ENCODE measurements around the gene PSMC4.

PSMC4 gene

GRCh38 chr19:39986643-39987042 is 15.7 kb downstream of the PSMC4 start:
- peaks cover 34% of the 10 kb centered on the region for H3K9me3 ChIP-seq (ENCODE audit: control insufficient read depth, low read length)
- H2BK12ac ChIP-seq (ENCODE audit: low read length in 2 of 2): no peak overlapping the region
- H2BK15ac ChIP-seq (ENCODE audit: low read depth, poor library complexity, severe bottlenecking): no peak overlapping the region
- no peak for DNase-seq
- peaks cover 12% of the 10 kb centered on the region for H3K79me1 ChIP-seq (replicated peaks; ENCODE audit: low read length, poor library complexity, severe bottlenecking)
- H2AK5ac ChIP-seq (ENCODE audit: low read length, severe bottlenecking): no peak overlapping the region
- no peak overlapping the region for H3K14ac ChIP-seq (ENCODE audit: low read length in 2 of 2)
- H3K4me2 ChIP-seq (ENCODE audit: low read length, poor library complexity, severe bottlenecking): no peak overlapping the region
- no peak overlapping the region for H3K4ac ChIP-seq (ENCODE audit: low read depth in 1 of 2, low read length in 2 of 2)
- H3K36me3 ChIP-seq (ENCODE audit: control insufficient read depth in 1 of 2, insufficient read depth in 2 of 2, low read depth in 1 of 2, low read length in 2 of 2): peaks cover 6 to 22% of the 10 kb centered on the region in 2 experiments
- H3K23ac ChIP-seq (ENCODE audit: low read length in 2 of 2): no peak overlapping the region
- H3K4me3 ChIP-seq (ENCODE audit: insufficient read depth in 1 of 2, low read depth in 1 of 2, low read length in 2 of 2): peak overlapping the region in 1 of 2 experiments; percentile 4
- no peak overlapping the region for H3K9ac ChIP-seq (ENCODE audit: low read length)
- no peak overlapping the region for H4K8ac ChIP-seq (ENCODE audit: low read length)
- no peak overlapping the region for H2BK120ac ChIP-seq (ENCODE audit: low read depth, low read length)
- no peak overlapping the region for H3K27ac ChIP-seq (ENCODE audit: low read length, poor library complexity, severe bottlenecking)
- no peaks in the 10 kb centered on the region for H3K4me1 ChIP-seq (ENCODE audit: control insufficient read depth, insufficient read depth, low read depth, low read length)
- no peak overlapping the region for H2BK5ac ChIP-seq (ENCODE audit: low read depth, low read length, poor library complexity, severe bottlenecking)
- no peak overlapping the region for H4K91ac ChIP-seq (ENCODE audit: low read length)
- H3K18ac ChIP-seq (ENCODE audit: low read depth in 1 of 2, low read length in 2 of 2): no peak overlapping the region
- H2AFZ ChIP-seq (ENCODE audit: low read depth, low read length): no peak overlapping the region
- no peaks in the 10 kb centered on the region for H3K27me3 ChIP-seq (ENCODE audit: control insufficient read depth in 1 of 2, insufficient read depth in 1 of 2, low read length in 2 of 2)

GRCh38 chr19:39987167-39987566 is 16.2 kb downstream of the PSMC4 start:
- no peak overlapping the region for H3K4me3 ChIP-seq (ENCODE audit: insufficient read depth in 1 of 2, low read depth in 1 of 2, low read length in 2 of 2)
- H3K4ac ChIP-seq (ENCODE audit: low read depth in 1 of 2, low read length in 2 of 2): no peak overlapping the region
- no peak overlapping the region for H2BK120ac ChIP-seq (ENCODE audit: low read depth, low read length)
- no peak overlapping the region for H3K18ac ChIP-seq (ENCODE audit: low read depth in 1 of 2, low read length in 2 of 2)
- no peak overlapping the region for H4K91ac ChIP-seq (ENCODE audit: low read length)
- no peaks in the 10 kb centered on the region for H3K27me3 ChIP-seq (ENCODE audit: control insufficient read depth in 1 of 2, insufficient read depth in 1 of 2, low read length in 2 of 2)
- no peak overlapping the region for H3K4me2 ChIP-seq (ENCODE audit: low read length, poor library complexity, severe bottlenecking)
- peaks cover 12% of the 10 kb centered on the region for H3K79me1 ChIP-seq (replicated peaks; ENCODE audit: low read length, poor library complexity, severe bottlenecking)
- DNase-seq: no peak
- no peak overlapping the region for H4K8ac ChIP-seq (ENCODE audit: low read length)
- no peak overlapping the region for H2BK12ac ChIP-seq (ENCODE audit: low read length in 2 of 2)
- no peak overlapping the region for H3K27ac ChIP-seq (ENCODE audit: low read length, poor library complexity, severe bottlenecking)
- H2AK5ac ChIP-seq (ENCODE audit: low read length, severe bottlenecking): no peak overlapping the region
- peaks cover 2 to 18% of the 10 kb centered on the region in 2 experiments for H3K36me3 ChIP-seq (ENCODE audit: control insufficient read depth in 1 of 2, insufficient read depth in 2 of 2, low read depth in 1 of 2, low read length in 2 of 2)
- H3K4me1 ChIP-seq (ENCODE audit: control insufficient read depth, insufficient read depth, low read depth, low read length): no peaks in the 10 kb centered on the region
- no peak overlapping the region for H3K9ac ChIP-seq (ENCODE audit: low read length)
- H2AFZ ChIP-seq (ENCODE audit: low read depth, low read length): no peak overlapping the region
- H3K14ac ChIP-seq (ENCODE audit: low read length in 2 of 2): no peak overlapping the region
- no peak overlapping the region for H2BK5ac ChIP-seq (ENCODE audit: low read depth, low read length, poor library complexity, severe bottlenecking)
- no peak overlapping the region for H2BK15ac ChIP-seq (ENCODE audit: low read depth, poor library complexity, severe bottlenecking)
- H3K9me3 ChIP-seq (ENCODE audit: control insufficient read depth, low read length): peaks cover 34% of the 10 kb centered on the region
- H3K23ac ChIP-seq (ENCODE audit: low read length in 2 of 2): no peak overlapping the region

DNA sequence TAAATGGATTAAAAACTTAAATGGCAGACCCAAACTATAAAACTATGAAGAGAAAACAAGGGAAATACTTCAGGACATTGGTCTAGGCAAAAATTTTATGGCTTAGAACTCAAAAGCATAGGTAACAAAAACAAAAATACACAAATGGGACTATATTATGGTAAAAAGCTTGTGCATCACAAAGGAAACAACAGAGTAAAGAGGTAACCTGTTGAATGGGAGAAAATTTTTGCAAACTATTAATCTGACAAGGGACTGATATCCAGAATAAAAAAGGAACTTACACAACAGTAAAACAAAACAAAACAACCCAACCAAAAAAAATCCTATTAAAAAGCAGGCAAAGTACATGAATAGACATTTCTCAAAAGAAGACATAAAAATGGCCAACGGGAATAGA is 16.6 kb downstream of the PSMC4 start:
- Histone ChIP-seq H3K79me1 (replicated peaks; ENCODE audit: low read length, poor library complexity, severe bottlenecking) (peaks cover 12% of the 10 kb centered on the region), H3K36me3 (ENCODE audit: control insufficient read depth in 1 of 2, insufficient read depth in 2 of 2, low read depth in 1 of 2, low read length in 2 of 2) (peaks cover 2 to 14% of the 10 kb centered on the region in 2 experiments), H3K9ac (ENCODE audit: low read length) (no peak overlapping the region), H3K27ac (ENCODE audit: low read length, poor library complexity, severe bottlenecking) (no peak overlapping the region), H3K14ac (ENCODE audit: low read length in 2 of 2) (no peak overlapping the region), H4K91ac (ENCODE audit: low read length) (no peak overlapping the region), H3K4ac (ENCODE audit: low read depth in 1 of 2, low read length in 2 of 2) (no peak overlapping the region), H2BK120ac (ENCODE audit: low read depth, low read length) (no peak overlapping the region), H3K18ac (ENCODE audit: low read depth in 1 of 2, low read length in 2 of 2) (no peak overlapping the region), H2BK15ac (ENCODE audit: low read depth, poor library complexity, severe bottlenecking) (no peak overlapping the region), H2BK5ac (ENCODE audit: low read depth, low read length, poor library complexity, severe bottlenecking) (no peak overlapping the region), H2AFZ (ENCODE audit: low read depth, low read length) (no peak overlapping the region), H3K23ac (ENCODE audit: low read length in 2 of 2) (no peak overlapping the region), H3K27me3 (ENCODE audit: control insufficient read depth in 1 of 2, insufficient read depth in 1 of 2, low read length in 2 of 2) (no peaks in the 10 kb centered on the region), H3K9me3 (ENCODE audit: control insufficient read depth, low read length) (peaks cover 34% of the 10 kb centered on the region), H3K4me3 (ENCODE audit: insufficient read depth in 1 of 2, low read depth in 1 of 2, low read length in 2 of 2) (no peak overlapping the region), H3K4me2 (ENCODE audit: low read length, poor library complexity, severe bottlenecking) (no peak overlapping the region), H2BK12ac (ENCODE audit: low read length in 2 of 2) (no peak overlapping the region), H2AK5ac (ENCODE audit: low read length, severe bottlenecking) (no peak overlapping the region), H3K4me1 (ENCODE audit: control insufficient read depth, insufficient read depth, low read depth, low read length) (no peaks in the 10 kb centered on the region), H4K8ac (ENCODE audit: low read length) (no peak overlapping the region)
- DNase-seq: no peak
- no CpG with 5 or more reads among the region's 1 CpG for WGBS

DNA sequence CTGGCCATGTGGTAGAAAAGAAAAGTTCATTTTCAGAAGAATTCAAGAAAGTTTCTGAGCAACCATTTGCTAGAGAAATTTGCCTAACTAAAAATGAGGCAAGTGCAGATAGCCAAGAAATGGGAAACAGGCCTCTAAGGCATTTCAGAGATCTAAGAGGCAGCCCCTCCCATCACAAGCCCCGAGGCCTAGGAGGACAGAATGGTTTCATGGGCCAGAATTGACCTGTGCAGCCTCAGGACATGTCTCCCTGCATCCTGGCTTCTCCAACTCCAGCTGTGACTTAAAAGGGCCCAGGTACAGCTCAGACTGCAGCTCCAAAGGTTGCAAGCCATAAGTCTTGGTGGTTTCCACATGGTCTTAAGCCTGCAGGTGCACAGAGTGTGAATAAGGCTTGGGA is 22.6 kb downstream of the PSMC4 start:
- H3K9ac ChIP-seq (ENCODE audit: low read length): no peak overlapping the region
- no peak overlapping the region for H3K4me2 ChIP-seq (ENCODE audit: low read length, poor library complexity, severe bottlenecking)
- H4K8ac ChIP-seq (ENCODE audit: low read length): no peak overlapping the region
- H3K14ac ChIP-seq (ENCODE audit: low read length in 2 of 2): no peak overlapping the region
- WGBS: 100% methylated on average over 1 of the region's 1 CpG
- H3K27me3 ChIP-seq (ENCODE audit: control insufficient read depth in 1 of 2, insufficient read depth in 1 of 2, low read length in 2 of 2): no peaks in the 10 kb centered on the region
- DNase-seq: no peak
- peaks cover 29% of the 10 kb centered on the region for H3K79me1 ChIP-seq (replicated peaks; ENCODE audit: low read length, poor library complexity, severe bottlenecking)
- H3K4me3 ChIP-seq (ENCODE audit: insufficient read depth in 1 of 2, low read depth in 1 of 2, low read length in 2 of 2): no peak overlapping the region
- no peak overlapping the region for H3K18ac ChIP-seq (ENCODE audit: low read depth in 1 of 2, low read length in 2 of 2)
- no peak overlapping the region for H2AK5ac ChIP-seq (ENCODE audit: low read length, severe bottlenecking)
- H3K9me3 ChIP-seq (ENCODE audit: control insufficient read depth, low read length): no peaks in the 10 kb centered on the region
- peaks cover 8% of the 10 kb centered on the region for H3K4me1 ChIP-seq (ENCODE audit: control insufficient read depth, insufficient read depth, low read depth, low read length)
- H2BK15ac ChIP-seq (ENCODE audit: low read depth, poor library complexity, severe bottlenecking): no peak overlapping the region
- H3K4ac ChIP-seq (ENCODE audit: low read depth in 1 of 2, low read length in 2 of 2): no peak overlapping the region
- H2BK120ac ChIP-seq (ENCODE audit: low read depth, low read length): no peak overlapping the region
- H3K23ac ChIP-seq (ENCODE audit: low read length in 2 of 2): no peak overlapping the region
- no peak overlapping the region for H2BK5ac ChIP-seq (ENCODE audit: low read depth, low read length, poor library complexity, severe bottlenecking)
- H4K91ac ChIP-seq (ENCODE audit: low read length): no peak overlapping the region
- H2AFZ ChIP-seq (ENCODE audit: low read depth, low read length): no peak overlapping the region
- H3K36me3 ChIP-seq (ENCODE audit: control insufficient read depth in 1 of 2, insufficient read depth in 2 of 2, low read depth in 1 of 2, low read length in 2 of 2): peaks cover 0 to 3% of the 10 kb centered on the region in 2 experiments
- no peak overlapping the region for H2BK12ac ChIP-seq (ENCODE audit: low read length in 2 of 2)
- no peak overlapping the region for H3K27ac ChIP-seq (ENCODE audit: low read length, poor library complexity, severe bottlenecking)
